ENCODE results near the gene TRAPPC2.
"Not testable (repeated sequence)": the region's sequence is repeated elsewhere in the genome, so short reads cannot be mapped to it uniquely, and the experiment has no call there.

TRAPPC2 gene

DNA sequence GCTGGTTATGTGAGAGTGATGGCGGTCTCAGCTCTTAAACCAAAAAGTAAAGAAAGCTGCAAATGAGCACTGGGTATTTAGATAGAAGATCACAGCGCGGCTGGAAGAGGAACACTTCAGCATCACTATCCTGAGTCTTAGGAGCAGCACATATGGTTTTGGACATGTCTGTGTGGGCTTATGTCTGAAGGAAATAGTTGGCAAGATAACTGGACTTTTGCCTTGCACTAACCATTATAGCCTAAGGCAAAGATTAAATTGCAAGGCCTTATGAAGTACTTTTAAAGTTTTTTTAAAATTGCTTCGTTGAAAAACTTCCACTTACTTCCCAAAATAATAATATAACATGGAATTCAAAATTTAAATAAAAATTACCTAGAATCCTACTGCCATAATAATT is 50.1 kb downstream of the TRAPPC2 start:
- H3K4me1 ChIP-seq (ENCODE audit: control insufficient read depth in 5 of 5, insufficient read depth in 5 of 5, low read length in 5 of 5): peaks cover 0 to 4% (median 3%) of the 10 kb centered on the region in 5 donors

DNA sequence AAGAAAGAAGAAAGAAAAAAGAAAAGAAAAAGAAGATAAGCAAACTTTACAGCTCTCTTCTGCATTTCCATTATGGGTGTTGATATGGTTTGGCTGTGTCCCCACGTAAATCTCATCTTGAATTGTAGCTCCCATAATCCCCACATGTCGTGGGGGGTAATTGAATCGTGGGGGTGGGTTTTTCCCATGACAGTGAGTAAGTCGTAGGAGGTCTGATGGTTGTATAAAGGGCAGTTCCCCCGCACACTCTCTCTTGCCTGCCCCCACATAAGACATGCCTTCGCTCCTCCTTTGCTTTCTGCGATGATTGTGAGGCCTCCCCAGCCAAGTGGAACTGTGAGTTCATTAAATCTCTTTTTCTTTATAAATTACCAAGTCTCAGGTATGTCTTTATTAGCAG is 52.8 kb downstream of the TRAPPC2 start:
- Histone ChIP-seq H3K4me1 (ENCODE audit: control insufficient read depth in 5 of 5, insufficient read depth in 5 of 5, low read length in 5 of 5) (peaks cover 0 to 6% (median 0%) of the 10 kb centered on the region in 5 donors), H3K36me3 (ENCODE audit: control insufficient read depth in 5 of 5, insufficient read depth in 5 of 5, low read length in 5 of 5) (peaks cover 0 to 2% (median 0%) of the 10 kb centered on the region in 5 donors), H3K4me3 (ENCODE audit: low read depth in 1 of 5, low read length in 5 of 5) (no peak overlapping the region), H3K9me3 (ENCODE audit: control insufficient read depth in 5 of 5, low read length in 5 of 5) (no peaks in the 10 kb centered on the region), H3K27ac (ENCODE audit: low read depth, low read length) (no peak overlapping the region), H3K9ac (ENCODE audit: low read length in 5 of 5) (no peak overlapping the region), H3K27me3 (ENCODE audit: control insufficient read depth in 5 of 5, insufficient read depth in 4 of 5, low read length in 5 of 5) (peaks cover 0 to 4% (median 0%) of the 10 kb centered on the region in 5 donors)

More for the DNA sequence above, 50.1 kb downstream of the TRAPPC2 start:
- no peaks in the 10 kb centered on the region for H3K9me3 ChIP-seq (ENCODE audit: control insufficient read depth in 5 of 5, low read length in 5 of 5)
- H3K36me3 ChIP-seq (ENCODE audit: control insufficient read depth in 5 of 5, insufficient read depth in 5 of 5, low read length in 5 of 5): peaks cover 0 to 2% (median 0%) of the 10 kb centered on the region in 5 donors
- peaks cover 0 to 10% (median 4%) of the 10 kb centered on the region in 5 donors for H3K27me3 ChIP-seq (ENCODE audit: control insufficient read depth in 5 of 5, insufficient read depth in 4 of 5, low read length in 5 of 5)
- H3K4me3 ChIP-seq (ENCODE audit: low read depth in 1 of 5, low read length in 5 of 5): no peak overlapping the region
- no peak overlapping the region for H3K9ac ChIP-seq (ENCODE audit: low read length in 5 of 5)
- no peak overlapping the region for H3K27ac ChIP-seq (ENCODE audit: low read depth, low read length)

GRCh38 chrX:13679700-13680099 is 54.7 kb downstream of the TRAPPC2 start:
- H3K9ac ChIP-seq (ENCODE audit: low read length in 5 of 5); H3K27ac ChIP-seq (ENCODE audit: low read depth, low read length); H3K36me3 ChIP-seq (ENCODE audit: control insufficient read depth in 5 of 5, insufficient read depth in 5 of 5, low read length in 5 of 5); H3K9me3 ChIP-seq (ENCODE audit: control insufficient read depth in 5 of 5, low read length in 5 of 5); H3K27me3 ChIP-seq (ENCODE audit: control insufficient read depth in 5 of 5, insufficient read depth in 4 of 5, low read length in 5 of 5); H3K4me3 ChIP-seq (ENCODE audit: low read depth in 1 of 5, low read length in 5 of 5); H3K4me1 ChIP-seq (ENCODE audit: control insufficient read depth in 5 of 5, insufficient read depth in 5 of 5, low read length in 5 of 5): not testable (repeated sequence)

DNA sequence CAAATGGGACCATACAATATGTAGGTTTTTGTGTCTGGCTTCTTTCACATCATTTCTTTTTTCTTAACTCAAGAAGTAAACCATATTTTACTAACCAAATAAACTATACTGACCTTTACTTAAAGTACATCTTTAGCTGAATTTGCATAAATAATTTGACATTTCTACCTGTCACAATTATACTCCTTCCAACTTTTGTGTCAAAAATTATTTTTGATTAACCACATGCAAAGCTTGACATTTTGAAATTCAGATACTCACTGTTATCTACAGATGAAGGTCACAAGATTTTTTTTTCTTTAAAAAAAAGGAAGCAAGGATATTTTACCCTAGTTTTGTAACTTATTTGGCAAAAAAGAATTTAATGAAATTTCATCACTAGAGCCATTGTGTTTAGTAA is 57.5 kb downstream of the TRAPPC2 start:
- Histone ChIP-seq H3K9me3 (ENCODE audit: control insufficient read depth in 5 of 5, low read length in 5 of 5) (no peaks in the 10 kb centered on the region), H3K9ac (ENCODE audit: low read length in 5 of 5) (no peak overlapping the region), H3K4me1 (ENCODE audit: control insufficient read depth in 5 of 5, insufficient read depth in 5 of 5, low read length in 5 of 5) (peaks cover 0 to 6% (median 0%) of the 10 kb centered on the region in 5 donors), H3K36me3 (ENCODE audit: control insufficient read depth in 5 of 5, insufficient read depth in 5 of 5, low read length in 5 of 5) (peaks cover 0 to 2% (median 0%) of the 10 kb centered on the region in 5 donors), H3K27ac (ENCODE audit: low read depth, low read length) (no peak overlapping the region), H3K4me3 (ENCODE audit: low read depth in 1 of 5, low read length in 5 of 5) (no peak overlapping the region), H3K27me3 (ENCODE audit: control insufficient read depth in 5 of 5, insufficient read depth in 4 of 5, low read length in 5 of 5) (peaks cover 0 to 6% (median 0%) of the 10 kb centered on the region in 5 donors)

GRCh38 chrX:13673016-13673415 is 61.4 kb downstream of the TRAPPC2 start:
- Histone ChIP-seq H3K36me3 (ENCODE audit: control insufficient read depth in 5 of 5, insufficient read depth in 5 of 5, low read length in 5 of 5) (no peaks in the 10 kb centered on the region), H3K27ac (ENCODE audit: low read depth, low read length) (no peak overlapping the region), H3K9me3 (ENCODE audit: control insufficient read depth in 5 of 5, low read length in 5 of 5) (no peaks in the 10 kb centered on the region), H3K9ac (ENCODE audit: low read length in 5 of 5) (no peak overlapping the region), H3K4me1 (ENCODE audit: control insufficient read depth in 5 of 5, insufficient read depth in 5 of 5, low read length in 5 of 5) (peaks cover 0 to 6% (median 2%) of the 10 kb centered on the region in 5 donors), H3K27me3 (ENCODE audit: control insufficient read depth in 5 of 5, insufficient read depth in 4 of 5, low read length in 5 of 5) (peaks cover 0 to 6% (median 3%) of the 10 kb centered on the region in 5 donors), H3K4me3 (ENCODE audit: low read depth in 1 of 5, low read length in 5 of 5) (no peak overlapping the region)

DNA sequence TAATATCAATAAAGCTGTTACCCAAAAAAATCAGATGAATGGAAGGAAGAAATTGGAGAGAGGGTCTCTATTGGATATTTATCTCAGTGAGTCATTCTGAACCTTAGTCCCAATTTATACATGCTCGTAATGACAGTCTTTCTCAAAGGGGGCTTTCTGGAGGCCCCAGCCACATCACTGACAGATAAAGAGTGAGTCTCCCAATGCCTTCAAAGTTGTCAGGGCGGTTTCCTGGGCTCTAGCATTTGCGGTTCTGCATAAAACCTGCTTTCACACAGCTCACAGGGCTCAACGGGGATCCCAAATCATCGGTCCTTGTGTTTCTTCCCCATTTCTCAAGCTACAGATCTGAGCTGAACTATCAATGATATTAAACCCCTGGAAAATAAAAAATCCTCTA is 64.2 kb downstream of the TRAPPC2 start:
- no peaks in the 10 kb centered on the region for H3K36me3 ChIP-seq (ENCODE audit: control insufficient read depth in 5 of 5, insufficient read depth in 5 of 5, low read length in 5 of 5)
- no peaks in the 10 kb centered on the region for H3K9me3 ChIP-seq (ENCODE audit: control insufficient read depth in 5 of 5, low read length in 5 of 5)
- H3K27ac ChIP-seq (ENCODE audit: low read depth, low read length): no peak overlapping the region

DNA sequence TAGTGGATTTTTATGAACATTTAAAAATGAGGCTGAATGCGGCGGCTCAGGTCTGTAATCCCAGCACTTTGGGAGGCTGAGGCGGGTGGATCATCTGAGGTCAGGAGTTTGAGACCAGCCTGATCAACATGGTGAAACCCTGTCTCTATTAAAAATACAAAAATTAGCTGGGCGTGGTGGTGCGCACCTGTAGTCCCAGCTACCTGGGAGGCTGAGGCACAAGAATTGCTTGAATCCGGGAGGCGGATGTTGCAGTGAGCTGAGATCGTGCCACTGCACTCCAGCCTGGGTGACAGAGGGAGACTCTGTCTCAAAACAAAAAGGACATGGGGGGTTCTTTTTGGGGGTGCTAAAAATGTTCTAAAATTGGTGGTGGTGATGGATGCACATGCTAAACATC is 64.7 kb downstream of the TRAPPC2 start:
- not testable (repeated sequence) for H3K27ac ChIP-seq (ENCODE audit: low read depth, low read length); H3K4me3 ChIP-seq (ENCODE audit: low read depth in 1 of 5, low read length in 5 of 5)

More for the DNA sequence above, 64.2 kb downstream of the TRAPPC2 start:
- H3K27me3 ChIP-seq (ENCODE audit: control insufficient read depth in 5 of 5, insufficient read depth in 4 of 5, low read length in 5 of 5): peaks cover 0 to 8% (median 6%) of the 10 kb centered on the region in 5 donors
- no peak overlapping the region for H3K9ac ChIP-seq (ENCODE audit: low read length in 5 of 5)
- peaks cover 0 to 2% (median 0%) of the 10 kb centered on the region in 5 donors for H3K4me1 ChIP-seq (ENCODE audit: control insufficient read depth in 5 of 5, insufficient read depth in 5 of 5, low read length in 5 of 5)
- H3K4me3 ChIP-seq (ENCODE audit: low read depth in 1 of 5, low read length in 5 of 5): no peak overlapping the region

DNA sequence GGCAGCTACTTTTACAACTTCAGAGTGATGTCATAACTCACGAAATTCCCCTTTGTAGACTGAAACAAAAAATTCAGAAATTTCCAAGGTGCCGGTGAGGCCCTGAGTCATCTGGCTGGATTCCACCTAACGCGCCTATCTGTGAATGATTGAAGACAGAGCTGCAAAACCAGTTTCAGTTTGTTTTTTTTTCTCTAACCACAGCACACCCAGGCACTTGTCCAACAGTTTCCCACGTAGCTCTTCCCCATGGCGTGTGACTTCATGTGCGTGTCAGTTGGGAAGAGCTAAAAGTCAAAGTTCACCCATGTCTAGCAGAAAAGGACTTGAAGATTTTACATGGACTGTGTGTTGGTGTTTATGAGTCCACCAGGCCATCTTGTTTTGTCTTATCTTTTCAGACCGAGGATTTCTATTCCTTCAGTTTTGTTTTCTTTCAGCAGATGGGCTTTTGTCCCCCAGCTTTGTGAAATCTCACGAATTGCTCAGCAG is 65.1 kb downstream of the TRAPPC2 start:
- Histone ChIP-seq H3K36me3 (ENCODE audit: control insufficient read depth in 5 of 5, insufficient read depth in 5 of 5, low read length in 5 of 5) (no peaks in the 10 kb centered on the region), H3K4me1 (ENCODE audit: control insufficient read depth in 5 of 5, insufficient read depth in 5 of 5, low read length in 5 of 5) (peaks cover 0 to 4% (median 0%) of the 10 kb centered on the region in 5 donors), H3K9ac (ENCODE audit: low read length in 5 of 5) (no peak overlapping the region), H3K4me3 (ENCODE audit: low read depth in 1 of 5, low read length in 5 of 5) (no peak overlapping the region), H3K9me3 (ENCODE audit: control insufficient read depth in 5 of 5, low read length in 5 of 5) (no peaks in the 10 kb centered on the region), H3K27ac (ENCODE audit: low read depth, low read length) (no peak overlapping the region), H3K27me3 (ENCODE audit: control insufficient read depth in 5 of 5, insufficient read depth in 4 of 5, low read length in 5 of 5) (peaks cover 0 to 8% (median 6%) of the 10 kb centered on the region in 5 donors)

More for the DNA sequence above, 64.7 kb downstream of the TRAPPC2 start:
- not testable (repeated sequence) for H3K36me3 ChIP-seq (ENCODE audit: control insufficient read depth in 5 of 5, insufficient read depth in 5 of 5, low read length in 5 of 5); H3K9ac ChIP-seq (ENCODE audit: low read length in 5 of 5); H3K27me3 ChIP-seq (ENCODE audit: control insufficient read depth in 5 of 5, insufficient read depth in 4 of 5, low read length in 5 of 5); H3K4me1 ChIP-seq (ENCODE audit: control insufficient read depth in 5 of 5, insufficient read depth in 5 of 5, low read length in 5 of 5); H3K9me3 ChIP-seq (ENCODE audit: control insufficient read depth in 5 of 5, low read length in 5 of 5)

DNA sequence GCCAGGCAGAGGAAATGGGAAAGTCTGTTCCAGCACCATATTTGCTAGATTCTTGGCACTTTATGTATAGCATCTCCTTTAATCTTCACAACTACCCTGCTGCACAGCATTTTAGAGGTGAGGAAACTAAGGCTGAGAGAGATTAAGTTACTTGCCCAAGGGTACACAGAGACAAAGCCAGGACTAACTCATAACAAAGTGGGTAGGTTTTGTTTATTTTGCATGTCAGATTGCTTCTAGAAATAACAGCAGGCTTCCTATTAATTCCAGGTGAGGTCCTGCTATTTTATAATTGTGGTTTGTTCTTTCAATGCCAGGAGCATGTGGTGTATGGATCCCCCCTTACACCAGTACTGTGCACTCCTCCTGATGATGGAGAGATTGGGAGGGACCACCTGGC is 66.5 kb downstream of the TRAPPC2 start:
- no peak overlapping the region for H3K27ac ChIP-seq (ENCODE audit: low read depth, low read length)
- H3K36me3 ChIP-seq (ENCODE audit: control insufficient read depth in 5 of 5, insufficient read depth in 5 of 5, low read length in 5 of 5): no peaks in the 10 kb centered on the region
- H3K4me1 ChIP-seq (ENCODE audit: control insufficient read depth in 5 of 5, insufficient read depth in 5 of 5, low read length in 5 of 5): peaks cover 0 to 9% (median 4%) of the 10 kb centered on the region in 5 donors
- no peak overlapping the region for H3K9ac ChIP-seq (ENCODE audit: low read length in 5 of 5)
- H3K4me3 ChIP-seq (ENCODE audit: low read depth in 1 of 5, low read length in 5 of 5): no peak overlapping the region
- no peaks in the 10 kb centered on the region for H3K9me3 ChIP-seq (ENCODE audit: control insufficient read depth in 5 of 5, low read length in 5 of 5)
- H3K27me3 ChIP-seq (ENCODE audit: control insufficient read depth in 5 of 5, insufficient read depth in 4 of 5, low read length in 5 of 5): peaks cover 0 to 7% (median 3%) of the 10 kb centered on the region in 5 donors

- Histone ChIP-seq H3K27me3 (ENCODE audit: control insufficient read depth in 5 of 5, insufficient read depth in 4 of 5, low read length in 5 of 5) (peaks cover 0 to 6% (median 3%) of the 10 kb centered on the region in 5 donors), H3K27ac (ENCODE audit: low read depth, low read length) (no peak overlapping the region), H3K9me3 (ENCODE audit: control insufficient read depth in 5 of 5, low read length in 5 of 5) (no peaks in the 10 kb centered on the region), H3K4me1 (ENCODE audit: control insufficient read depth in 5 of 5, insufficient read depth in 5 of 5, low read length in 5 of 5) (peaks cover 0 to 11% (median 7%) of the 10 kb centered on the region in 5 donors), H3K36me3 (ENCODE audit: control insufficient read depth in 5 of 5, insufficient read depth in 5 of 5, low read length in 5 of 5) (no peaks in the 10 kb centered on the region), H3K4me3 (ENCODE audit: low read depth in 1 of 5, low read length in 5 of 5) (no peak overlapping the region), H3K9ac (ENCODE audit: low read length in 5 of 5) (no peak overlapping the region)
Measured at GRCh38 chrX:13666836-13667235, 67.6 kb downstream of the TRAPPC2 start.

All from subcutaneous abdominal adipose tissue (tissue), 5 donors.